Nephron (organoid): Measurements from ENCODE around the gene TBC1D25.
"Not testable (repeated sequence)": the region's sequence is repeated elsewhere in the genome, so short reads cannot be mapped to it uniquely, and the experiment has no call there.

Source experiments
- H3K27ac Mint-ChIP-seq, 3 experiments: 2 replicates each; pipeline ENCODE4 v1.8.0; 2020; ENCODE audit warnings: mixed read lengths in 3 of 3, mild to moderate bottlenecking in 2 of 3, moderate library complexity in 1 of 3
- H3K27me3 Mint-ChIP-seq: 2 replicates; pipeline ENCODE4 v1.8.0; 2021; ENCODE audit warnings: low read depth, mild to moderate bottlenecking, moderate library complexity, mixed read lengths
- H3K36me3 Mint-ChIP-seq: 2 replicates; pipeline ENCODE4 v1.8.0; 2020; ENCODE audit warnings: low read depth, mixed read lengths
- H3K4me1 Mint-ChIP-seq: 2 replicates; pipeline ENCODE4 v1.8.0; 2020; ENCODE audit warnings: mixed read lengths
- H3K4me3 Mint-ChIP-seq, 3 experiments: 2 replicates each; pipeline ENCODE4 v1.8.0; 2020; ENCODE audit warnings: mild to moderate bottlenecking in 3 of 3, mixed read lengths in 3 of 3, moderate library complexity in 2 of 3
- H3K9me3 Mint-ChIP-seq: 2 replicates; pipeline ENCODE4 v1.8.0; 2020; ENCODE audit warnings: mixed read lengths
- CTCF ChIP-seq, 3 experiments: fragments of 200-600 bp; sonication (generic); IDR thresholded peaks; one replicate each; pipeline ENCODE4 v1.5.0; 2021; ENCODE audit warnings: antibody characterized with exemption in 3 of 3; ENCODE audit not compliant: unreplicated experiment in 3 of 3

TBC1D25 gene

GRCh38 chrX:48516285-48516684, 23.2 kb upstream of the TBC1D25 start:
- peaks cover 18% of the 10 kb centered on the region for H3K9me3 Mint-ChIP-seq
- no peak overlapping the region for H3K27ac Mint-ChIP-seq
- TF ChIP-seq CTCF (IDR thresholded peaks at IDR 0.05; ENCODE audit: unreplicated experiment in 3 of 3), result no peak
- H3K4me1 Mint-ChIP-seq, result no peaks in the 10 kb centered on the region
- H3K36me3 Mint-ChIP-seq, result peaks cover 4% of the 10 kb centered on the region
- no peak overlapping the region for H3K4me3 Mint-ChIP-seq
- no peaks in the 10 kb centered on the region for H3K27me3 Mint-ChIP-seq

GRCh38 chrX:48516987-48517386, 22.5 kb upstream of the TBC1D25 start:
- Mint-ChIP-seq H3K4me3 (no peak overlapping the region), H3K27me3 (no peaks in the 10 kb centered on the region), H3K4me1 (no peaks in the 10 kb centered on the region), H3K27ac (no peak overlapping the region), H3K9me3 (peaks cover 15% of the 10 kb centered on the region), H3K36me3 (peaks cover 4% of the 10 kb centered on the region)
- no peak for TF ChIP-seq CTCF (IDR thresholded peaks at IDR 0.05; ENCODE audit: unreplicated experiment in 3 of 3)

GRCh38 chrX:48519481-48519880, 20.0 kb upstream of the TBC1D25 start:
- H3K4me1 Mint-ChIP-seq, H3K36me3 Mint-ChIP-seq, H3K27me3 Mint-ChIP-seq, H3K27ac Mint-ChIP-seq, H3K4me3 Mint-ChIP-seq, H3K9me3 Mint-ChIP-seq: not testable (repeated sequence)

- Mint-ChIP-seq H3K9me3 (peaks cover 9% of the 10 kb centered on the region), H3K4me3 (peak overlapping the region; percentile 90 to 94 (median 93)), H3K36me3 (peaks cover 4% of the 10 kb centered on the region), H3K27ac (peak overlapping the region in 1 of 3 experiments; percentile 90), H3K4me1 (no peaks in the 10 kb centered on the region), H3K27me3 (no peaks in the 10 kb centered on the region)
- TF ChIP-seq CTCF (IDR thresholded peaks at IDR 0.05; ENCODE audit: unreplicated experiment in 3 of 3), result no peak
These were observed 19.1 kb upstream of the TBC1D25 start for GRCh38 chrX:48520455-48520854.

GRCh38 chrX:48520976-48521352, 18.6 kb upstream of the TBC1D25 start:
- H3K36me3 Mint-ChIP-seq, result peaks cover 4% of the 10 kb centered on the region
- peak overlapping the region; percentile 81 to 90 (median 86) for H3K27ac Mint-ChIP-seq
- no peak for TF ChIP-seq CTCF (IDR thresholded peaks at IDR 0.05; ENCODE audit: unreplicated experiment in 3 of 3)
- peak overlapping the region; percentile 90 to 94 (median 93) for H3K4me3 Mint-ChIP-seq
- no peaks in the 10 kb centered on the region for H3K4me1 Mint-ChIP-seq
- peaks cover 9% of the 10 kb centered on the region for H3K9me3 Mint-ChIP-seq
- H3K27me3 Mint-ChIP-seq, result no peaks in the 10 kb centered on the region

GRCh38 chrX:48521353-48522243, 17.9 kb upstream of the TBC1D25 start, which contains the start of gene EBP:
Gene EBP (plus strand): TSS chrX:48521808. CDS start chrX:48523772, 1,964 bp downstream.
- H3K27ac Mint-ChIP-seq, result peak within 1 kb of the TSS; percentile 81 to 90 (median 86)
- H3K27me3 Mint-ChIP-seq, result no peaks in the 10 kb centered on the region
- peaks cover 11% of the 10 kb centered on the region for H3K9me3 Mint-ChIP-seq
- TF ChIP-seq CTCF (IDR thresholded peaks at IDR 0.05; ENCODE audit: unreplicated experiment in 3 of 3), result no peak
- H3K4me3 Mint-ChIP-seq, result peak within 1 kb of the TSS; percentile 90 to 94 (median 93)
- no peaks in the 10 kb centered on the region for H3K4me1 Mint-ChIP-seq
- H3K36me3 Mint-ChIP-seq, result peaks cover 7% of the 10 kb centered on the region
